Stimulated activated CD8-positive, alpha-beta memory T cell treated with anti-CD3 and anti-CD28 coated beads, Interleukin-4, amount 100 ng/mL, for 48 hours (primary cell): ENCODE data around the gene DDX25.
"Not testable (repeated sequence)": the region's sequence is repeated elsewhere in the genome, so short reads cannot be mapped to it uniquely, and the experiment has no call there.

Source experiments
- DNase-seq: peaks from one replicate; pipeline ENCODE4 v3.0.0-alpha.2; 2020

Gene DDX25

DNA sequence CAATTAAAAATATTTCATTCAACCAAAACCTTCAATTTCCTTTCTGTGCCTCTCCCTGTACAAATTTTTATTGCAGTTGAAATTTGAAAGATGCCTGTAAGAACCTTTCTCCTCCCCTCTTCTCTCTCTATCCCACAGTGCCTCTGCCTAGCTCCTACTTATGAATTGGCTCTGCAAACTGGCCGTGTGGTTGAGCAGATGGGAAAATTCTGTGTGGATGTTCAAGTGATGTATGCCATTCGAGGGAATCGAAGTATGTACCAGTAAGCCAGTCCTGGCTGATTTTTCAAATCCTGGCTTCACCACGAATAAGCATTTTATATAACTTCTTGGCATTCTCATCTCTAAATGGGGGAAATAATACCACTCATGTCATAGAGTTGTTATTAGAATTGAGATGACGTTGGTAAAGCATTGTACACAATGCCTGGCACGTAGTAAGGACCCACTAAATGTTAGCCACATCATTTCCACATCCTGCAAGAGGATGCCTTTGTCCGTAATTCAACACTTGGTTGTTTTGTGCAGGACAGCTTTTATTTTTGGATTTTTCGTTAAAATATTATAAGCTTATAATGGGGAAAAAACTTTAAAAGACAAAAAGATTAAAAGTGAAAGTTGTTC, 6.0 kb downstream of the DDX25 start:
- DNase-seq: no peak

DNA sequence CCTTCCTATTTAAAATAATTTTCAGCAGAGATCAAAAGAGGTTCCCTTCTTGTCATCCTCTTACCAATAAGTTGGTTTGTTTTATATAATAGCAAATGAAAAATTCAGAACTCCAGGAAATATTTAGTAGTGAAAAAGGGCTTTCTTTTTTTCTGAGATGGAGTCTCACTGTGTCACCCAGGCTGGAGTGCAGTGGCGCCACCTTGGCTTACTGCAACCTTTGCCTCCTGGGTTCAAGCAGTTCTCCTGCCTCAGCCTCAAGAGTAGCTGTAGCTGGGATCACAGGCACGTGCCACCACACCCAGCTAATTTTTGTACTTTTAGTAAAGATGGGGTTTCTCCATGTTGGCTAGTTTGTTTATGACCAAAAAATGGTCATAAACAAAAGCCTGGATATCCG, 10.3 kb downstream of the DDX25 start:
- not testable (repeated sequence) for DNase-seq

DNA sequence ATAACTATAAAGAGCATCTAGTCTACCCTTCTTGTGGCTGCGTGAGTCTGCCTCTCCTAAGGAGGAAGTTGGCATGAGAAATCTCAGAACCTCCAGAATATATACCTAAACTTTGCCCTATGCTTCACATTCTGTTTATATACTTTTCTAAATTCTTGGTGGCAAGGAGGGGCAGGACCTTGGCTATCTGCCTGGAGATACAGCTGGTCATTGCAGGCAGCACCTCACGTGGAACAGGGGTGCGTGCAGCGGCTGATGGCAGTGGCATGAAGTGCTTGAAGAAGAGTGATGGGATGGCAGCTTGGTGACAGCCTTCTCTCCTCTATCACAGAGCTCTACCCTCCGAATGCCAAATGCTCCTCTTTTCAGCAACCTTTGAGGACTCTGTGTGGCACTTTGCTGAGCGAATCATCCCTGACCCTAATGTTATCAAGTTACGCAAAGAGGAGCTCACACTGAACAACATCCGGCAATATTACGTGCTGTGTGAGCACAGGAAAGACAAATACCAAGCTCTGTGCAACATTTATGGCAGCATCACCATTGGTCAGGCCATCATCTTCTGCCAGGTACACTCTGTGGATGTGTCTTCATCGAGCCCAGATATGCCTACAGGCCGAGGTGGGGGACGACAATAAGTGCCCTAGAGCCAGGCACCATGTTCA, 12.5 kb downstream of the DDX25 start:
- no peak for DNase-seq

DNA sequence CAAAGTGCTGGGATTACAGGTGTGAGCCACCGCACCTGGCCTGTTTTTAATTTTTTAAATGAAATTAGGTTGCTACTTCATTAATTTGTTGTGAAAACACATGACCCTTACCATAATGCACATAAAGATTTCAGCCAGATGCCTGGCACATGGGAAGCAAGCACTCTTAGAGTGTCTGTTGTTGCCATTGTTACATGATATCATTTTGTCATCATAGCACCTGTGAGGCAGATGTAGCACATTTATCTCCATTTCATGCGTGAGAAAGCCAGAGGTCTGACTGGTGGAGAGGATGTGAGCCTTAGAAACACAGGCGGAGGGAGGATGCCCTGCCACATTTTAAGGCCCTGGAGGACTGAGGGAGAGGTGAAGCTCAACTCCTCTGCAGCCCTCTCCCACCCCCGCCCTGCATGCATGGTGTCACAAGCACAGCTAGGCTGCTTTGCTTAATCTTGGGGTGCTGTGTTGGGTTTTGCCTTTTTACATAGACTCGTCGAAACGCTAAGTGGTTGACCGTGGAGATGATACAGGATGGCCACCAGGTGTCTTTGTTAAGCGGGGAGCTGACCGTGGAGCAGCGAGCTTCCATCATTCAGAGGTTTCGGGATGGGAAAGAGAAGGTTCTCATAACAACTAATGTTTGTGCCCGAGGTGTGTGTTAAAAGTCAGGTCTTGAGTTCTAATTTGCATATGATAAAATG, 14.0 kb downstream of the DDX25 start:
- DNase-seq: no peak

DNA sequence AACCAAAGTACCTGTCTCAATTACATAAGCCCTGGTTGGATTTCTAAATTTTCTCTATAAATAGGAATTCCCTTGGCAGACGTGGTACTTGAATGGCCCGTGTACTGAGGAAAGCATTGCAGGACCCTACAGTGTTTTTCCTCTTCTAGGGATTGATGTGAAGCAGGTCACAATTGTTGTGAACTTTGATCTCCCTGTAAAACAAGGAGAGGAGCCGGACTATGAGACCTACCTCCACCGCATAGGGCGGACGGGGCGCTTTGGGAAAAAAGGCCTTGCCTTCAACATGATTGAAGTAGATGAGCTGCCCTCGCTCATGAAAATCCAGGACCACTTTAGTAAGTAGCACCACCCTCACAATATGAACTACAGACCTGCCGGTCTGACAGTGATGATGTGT, 16.7 kb downstream of the DDX25 start:
- no peak for DNase-seq

DNA sequence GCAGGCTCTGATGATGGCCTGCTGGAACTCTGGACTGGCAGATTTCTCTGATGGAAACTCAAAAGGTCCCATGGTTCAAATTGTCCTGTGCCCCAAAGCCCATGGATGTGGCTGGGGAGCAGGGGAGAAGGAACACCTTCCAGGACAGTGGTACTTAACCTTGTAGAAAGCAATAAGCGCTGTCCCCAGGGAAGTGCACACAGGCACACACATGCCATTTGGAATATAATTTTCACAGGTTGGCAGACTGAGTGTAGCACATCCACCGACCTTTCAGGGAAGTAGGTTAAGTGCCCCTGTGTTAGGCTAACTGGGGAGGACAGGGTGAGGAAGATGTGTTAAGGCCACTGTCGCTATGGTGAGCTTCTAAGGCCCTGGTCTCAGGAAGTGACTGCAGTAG, 17.8 kb downstream of the DDX25 start:
- DNase-seq: no peak

DNA sequence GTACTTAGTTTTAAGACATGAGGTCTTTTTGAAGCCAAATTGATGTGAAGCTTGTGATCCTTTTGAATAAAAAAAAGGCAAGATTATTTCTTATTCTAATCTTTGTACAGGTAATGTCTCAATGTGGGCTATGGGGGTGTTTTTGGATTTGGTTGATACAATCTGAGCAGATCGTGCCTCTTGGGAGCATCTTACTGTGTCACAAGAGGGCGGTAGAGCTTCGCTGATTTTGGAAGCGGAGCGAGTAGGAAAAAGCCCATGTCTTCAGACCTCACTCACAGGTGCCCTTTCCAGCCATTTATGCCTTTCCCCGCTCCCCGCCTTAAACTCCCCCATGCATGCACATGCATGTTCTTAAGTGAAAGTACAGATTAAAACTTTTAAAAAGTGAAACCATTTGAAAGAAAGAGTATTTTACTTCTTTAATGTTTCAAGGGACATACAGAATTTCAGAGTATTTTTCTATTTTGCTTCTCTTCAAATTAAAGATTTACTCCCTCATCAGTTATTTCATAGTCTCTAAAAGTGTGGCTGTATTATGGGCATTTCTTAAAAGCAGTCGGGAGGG, 18.8 kb downstream of the DDX25 start:
- DNase-seq: peak; percentile 71

DNA sequence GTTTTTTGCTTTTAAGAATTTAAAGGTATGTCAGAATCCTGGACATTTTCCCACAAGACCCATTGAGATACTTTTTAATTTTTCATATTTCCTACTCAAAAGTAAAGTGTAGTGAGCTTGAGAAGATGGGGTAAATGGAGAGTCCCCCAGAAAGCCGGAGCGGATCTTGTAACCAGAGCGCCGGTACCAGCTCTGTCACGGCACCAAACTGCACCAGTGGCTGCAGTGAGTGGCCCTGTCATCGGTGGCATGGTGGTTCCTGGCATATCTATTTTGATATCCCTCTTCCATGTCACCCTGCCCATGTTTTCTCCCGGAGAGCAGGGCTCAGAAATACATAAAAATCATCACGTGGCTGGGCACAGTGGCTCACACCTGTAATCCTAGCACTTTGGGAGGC, 19.3 kb downstream of the DDX25 start:
- no peak for DNase-seq

DNA sequence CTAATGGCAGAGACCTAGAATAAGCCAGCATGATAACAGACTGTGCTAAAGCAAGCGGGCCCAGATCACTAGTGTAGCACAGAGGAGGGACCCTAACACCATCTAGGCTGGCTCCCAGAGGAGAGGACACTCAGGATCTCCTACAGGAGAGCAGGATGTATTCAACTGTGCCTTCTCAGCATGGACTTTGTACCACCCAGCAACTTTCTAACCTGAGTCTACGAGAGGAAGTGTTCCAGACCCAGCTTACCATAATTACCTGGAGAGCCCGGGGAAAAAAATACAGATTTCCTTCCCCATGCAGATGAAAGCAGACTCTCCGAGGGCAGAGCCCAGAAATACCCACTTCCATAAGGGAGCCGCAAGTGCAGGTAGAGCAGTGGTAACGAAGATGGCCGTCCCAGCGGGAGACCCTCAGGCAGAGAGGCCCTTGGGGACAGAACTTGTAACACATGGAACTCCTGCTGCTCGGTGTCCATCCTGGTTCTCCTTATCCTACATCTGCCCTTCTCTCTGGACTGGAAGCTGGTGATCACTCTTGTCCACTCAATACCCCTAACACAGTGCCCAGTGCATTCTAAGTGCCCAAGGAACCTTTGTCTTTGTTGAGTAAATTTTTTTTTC, 20.2 kb downstream of the DDX25 start:
- DNase-seq: no peak

DNA sequence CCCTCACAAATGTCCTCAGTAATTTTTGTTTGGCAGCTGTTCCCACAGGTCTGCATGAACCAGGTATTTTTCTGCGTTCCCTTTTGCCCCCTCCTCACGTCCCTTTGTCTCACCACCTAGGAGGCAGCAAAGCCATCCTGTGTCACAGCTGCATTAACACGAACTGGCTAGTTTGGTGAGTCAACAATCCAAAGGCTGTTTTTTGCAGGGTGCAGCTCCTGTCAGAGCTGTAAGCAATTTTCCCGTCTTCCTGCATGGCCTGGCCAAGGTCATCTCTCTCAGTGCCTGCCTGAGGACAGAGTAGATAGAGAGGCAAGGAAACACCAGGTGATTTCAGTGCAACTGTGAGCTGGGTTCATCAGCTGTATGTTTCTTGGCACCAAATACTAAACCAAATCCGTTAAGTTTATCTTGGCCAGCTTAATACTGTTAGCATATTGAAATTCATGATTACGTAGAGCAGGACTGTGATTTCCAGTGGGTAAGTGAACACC, 21.0 kb downstream of the DDX25 start:
- DNase-seq: no peak

DNA sequence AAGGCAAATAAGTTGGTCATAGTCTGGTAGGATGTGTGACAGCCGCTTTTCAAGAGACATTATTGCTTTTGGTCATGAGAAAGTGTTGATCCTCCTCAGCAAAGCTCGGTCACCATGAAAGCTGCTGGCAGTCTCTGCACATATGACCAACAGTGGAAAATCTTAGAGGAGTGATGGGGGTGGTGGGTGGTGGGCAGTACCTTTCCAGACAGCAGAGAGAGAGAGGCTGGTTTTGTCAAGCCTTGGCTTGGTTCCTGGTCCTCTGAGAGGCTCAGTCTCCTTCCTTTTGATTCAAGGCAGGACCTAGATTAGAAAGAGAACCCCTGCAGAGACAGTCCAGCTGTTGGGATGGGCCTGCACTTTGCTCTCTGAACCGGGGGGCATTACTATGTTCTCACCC, 21.5 kb downstream of the DDX25 start:
- DNase-seq: no peak

DNA sequence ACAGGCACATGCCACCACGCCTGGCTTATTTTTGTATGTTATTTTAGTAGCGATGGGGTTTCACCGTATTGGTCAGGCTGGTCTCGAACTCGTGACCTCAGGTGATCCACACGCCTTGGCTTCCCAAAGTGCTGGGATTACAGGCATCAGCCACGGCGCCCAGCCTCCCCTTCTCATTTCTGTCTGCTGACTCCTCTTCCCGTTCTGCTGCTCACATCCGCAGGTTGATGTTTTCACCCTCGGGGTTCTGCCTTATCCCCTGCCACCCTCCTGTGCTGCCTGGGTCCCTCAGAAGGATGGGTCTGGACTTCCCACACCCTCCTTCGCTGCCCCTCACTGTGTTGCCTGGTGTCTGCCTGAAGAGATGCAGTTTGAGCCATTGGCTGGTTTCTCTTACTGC, 22.4 kb downstream of the DDX25 start:
- no peak for DNase-seq

DNA sequence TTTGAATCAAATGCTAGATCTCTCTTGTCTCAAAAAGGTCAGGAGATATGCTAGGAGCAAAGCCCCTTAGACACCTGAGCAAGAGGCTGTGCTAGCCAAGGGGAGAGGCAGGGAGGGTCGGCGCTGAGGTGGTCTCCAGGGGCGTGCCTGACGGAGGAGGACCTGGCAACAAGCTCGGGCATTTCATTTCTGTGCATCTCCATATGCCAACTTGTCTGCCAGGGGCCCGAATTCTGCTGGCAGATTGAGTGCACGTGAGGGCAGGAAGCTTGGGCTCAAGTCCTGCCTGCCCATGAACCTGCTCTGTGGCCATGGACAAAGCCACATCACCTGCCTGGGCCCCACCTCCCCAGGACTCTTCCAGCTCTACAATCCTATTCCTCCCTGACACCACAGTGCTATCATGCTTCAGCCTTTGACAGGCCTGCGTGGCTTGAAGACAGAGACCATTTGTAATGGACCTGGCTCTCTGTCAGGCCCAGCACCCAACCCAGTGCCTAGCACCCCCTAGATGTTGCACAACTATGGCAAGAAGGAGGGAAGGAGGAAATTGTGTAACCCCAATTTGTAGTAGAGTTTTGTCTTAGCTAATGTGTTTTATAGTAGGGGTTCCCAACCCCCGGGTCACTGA, 25.3 kb downstream of the DDX25 start:
- DNase-seq: no peak

DNA sequence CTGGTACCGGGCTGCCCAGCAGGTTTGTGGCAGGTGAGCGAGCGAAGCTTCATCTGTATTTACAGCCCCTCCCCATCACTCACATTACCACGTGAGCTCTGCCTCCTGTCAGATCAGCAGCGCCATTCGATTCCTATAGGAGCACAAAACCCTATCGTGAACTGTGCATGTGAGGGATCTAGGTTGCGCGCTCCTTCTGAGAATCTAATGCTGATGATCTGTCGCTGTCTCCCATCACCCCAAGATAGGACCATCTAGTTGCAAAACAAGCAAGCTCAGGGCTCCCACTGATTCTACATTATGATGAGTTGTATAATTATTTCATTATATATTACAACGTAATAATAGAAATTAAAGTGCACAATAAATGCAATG, 25.8 kb downstream of the DDX25 start:
- DNase-seq: no peak

DNA sequence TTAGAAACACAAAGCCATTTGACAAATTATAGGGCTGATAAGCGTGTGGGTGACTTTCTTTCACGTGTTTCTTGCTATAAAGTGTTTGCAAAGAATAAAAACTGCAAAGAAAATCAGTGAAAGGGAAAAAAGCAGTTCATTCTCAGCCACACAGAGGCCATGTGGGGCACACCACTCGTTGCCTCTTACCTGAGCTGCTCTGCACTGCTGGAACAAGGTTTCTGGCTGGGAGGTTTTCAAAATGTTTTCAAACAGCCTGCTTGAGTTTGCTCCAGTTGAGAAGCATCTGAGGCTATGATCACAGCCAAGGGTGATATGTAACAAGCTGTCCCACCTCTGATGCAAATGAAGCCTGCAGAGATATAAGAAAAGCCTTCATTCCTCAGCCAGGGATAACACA, 26.8 kb downstream of the DDX25 start:
- DNase-seq: no peak

DNA sequence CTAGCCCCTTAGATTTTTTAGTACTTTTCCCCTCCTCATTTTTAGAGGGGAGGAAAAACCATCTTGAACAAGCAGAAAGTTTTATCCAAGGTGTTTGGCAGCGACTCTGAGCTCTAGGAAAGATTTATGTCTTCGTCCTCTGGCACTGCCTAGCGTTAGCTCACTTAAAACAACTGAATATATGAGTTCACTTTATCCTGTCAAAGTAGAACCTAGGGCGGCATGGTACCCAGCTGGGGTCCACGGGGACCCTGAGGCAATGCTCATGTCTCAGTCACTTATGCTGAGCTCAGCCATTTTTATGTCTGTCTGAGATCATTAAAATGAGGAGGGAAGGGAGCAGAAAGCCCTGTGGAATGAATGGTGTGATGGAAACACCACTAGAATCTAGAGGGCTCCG, 27.4 kb downstream of the DDX25 start:
- DNase-seq: no peak

DNA sequence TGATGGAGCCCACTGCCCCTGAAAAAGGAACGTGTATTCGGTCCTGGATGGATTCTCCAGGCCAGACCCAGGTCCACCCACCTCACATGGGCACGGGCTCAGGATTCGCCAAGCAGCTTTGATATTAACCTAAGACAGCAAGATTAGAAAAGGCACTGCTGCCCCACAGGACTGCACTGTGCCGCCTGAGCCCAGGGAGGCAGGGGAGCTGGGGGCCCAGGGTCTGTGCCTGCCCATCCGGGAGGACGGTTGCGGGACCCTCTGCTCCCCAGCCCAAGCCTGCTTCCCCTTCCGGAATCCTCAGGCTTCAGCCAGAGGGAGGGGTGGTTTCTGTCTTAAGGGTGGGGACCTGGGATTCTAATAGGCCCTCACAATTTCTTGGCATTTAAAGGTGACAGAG, 28.0 kb downstream of the DDX25 start:
- peak; percentile 3 for DNase-seq

DNA sequence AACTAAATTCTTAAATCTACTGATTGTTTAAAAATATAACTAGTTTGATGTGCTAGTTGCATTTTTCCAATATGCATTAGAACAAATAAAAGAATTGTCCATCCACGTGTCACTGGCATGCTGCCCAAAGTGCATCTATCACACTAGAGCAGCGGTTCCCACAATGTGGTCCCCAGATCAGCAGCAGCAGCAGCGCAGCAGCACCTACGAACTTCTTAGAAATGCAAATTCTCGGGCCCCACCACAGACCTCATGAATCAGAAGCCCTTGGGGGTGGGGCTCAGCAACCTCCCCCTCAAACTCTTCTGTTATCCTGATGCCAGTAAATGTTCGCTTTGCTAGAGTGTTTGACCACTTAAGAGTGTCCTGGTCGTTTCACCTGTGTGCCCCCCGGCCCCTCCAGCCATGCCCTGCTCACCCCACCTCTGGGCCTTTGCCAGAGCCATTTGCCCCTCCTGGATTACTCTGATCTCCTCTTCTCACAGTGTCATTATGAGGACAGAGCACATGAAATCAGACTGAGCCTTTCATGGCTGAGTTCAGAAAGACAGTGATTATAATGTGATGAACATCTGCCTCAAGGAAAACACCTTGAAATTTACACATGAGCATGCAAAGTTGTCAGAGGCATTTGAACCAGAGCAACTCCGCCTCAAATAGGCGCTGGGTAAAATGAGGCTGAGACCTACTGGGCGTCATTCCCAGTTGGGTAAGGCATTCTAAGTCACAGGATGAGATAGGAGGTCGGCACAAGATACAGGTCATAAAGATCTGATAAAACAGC, 28.9 kb downstream of the DDX25 start:
- peak; percentile 65 for DNase-seq

DNA sequence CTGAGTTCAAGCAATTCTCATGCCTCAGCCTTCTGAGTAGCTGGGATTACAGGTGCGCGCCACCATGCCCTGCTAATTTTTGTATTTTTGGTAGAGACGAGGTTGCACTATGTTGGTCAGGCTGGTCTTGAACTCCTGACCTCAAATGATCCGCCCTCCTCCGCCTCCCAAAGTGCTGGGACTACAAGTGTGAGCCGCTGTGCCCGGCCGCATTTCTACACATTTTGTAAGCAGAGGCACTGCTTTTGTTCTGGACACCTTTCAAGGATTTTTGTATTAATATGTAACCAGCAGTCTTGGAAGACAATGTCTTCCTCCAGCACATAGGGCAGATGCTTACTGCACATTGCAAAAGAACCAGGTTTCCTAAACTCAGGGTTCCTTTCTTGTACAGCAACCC, 30.2 kb downstream of the DDX25 start:
- no peak for DNase-seq

DNA sequence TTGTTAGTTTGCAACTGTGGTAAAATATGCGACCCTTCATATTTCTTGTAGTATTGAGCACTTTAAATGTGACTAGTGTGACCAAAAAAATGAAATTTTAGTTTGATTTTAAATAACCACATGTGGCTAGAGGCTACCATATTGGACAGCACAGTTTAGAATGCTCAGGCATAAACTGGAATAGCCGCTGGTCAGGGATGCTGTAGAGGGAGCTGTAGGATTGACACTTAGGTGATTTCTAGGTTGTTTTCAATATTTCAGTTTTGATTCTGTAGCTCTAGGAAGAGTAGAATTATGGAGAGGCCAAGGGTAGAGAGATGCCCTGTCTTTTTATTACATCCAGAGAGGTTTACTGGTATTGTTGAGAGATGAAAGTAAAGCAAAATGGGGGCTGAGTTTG, 30.7 kb downstream of the DDX25 start:
- DNase-seq: no peak

DNA sequence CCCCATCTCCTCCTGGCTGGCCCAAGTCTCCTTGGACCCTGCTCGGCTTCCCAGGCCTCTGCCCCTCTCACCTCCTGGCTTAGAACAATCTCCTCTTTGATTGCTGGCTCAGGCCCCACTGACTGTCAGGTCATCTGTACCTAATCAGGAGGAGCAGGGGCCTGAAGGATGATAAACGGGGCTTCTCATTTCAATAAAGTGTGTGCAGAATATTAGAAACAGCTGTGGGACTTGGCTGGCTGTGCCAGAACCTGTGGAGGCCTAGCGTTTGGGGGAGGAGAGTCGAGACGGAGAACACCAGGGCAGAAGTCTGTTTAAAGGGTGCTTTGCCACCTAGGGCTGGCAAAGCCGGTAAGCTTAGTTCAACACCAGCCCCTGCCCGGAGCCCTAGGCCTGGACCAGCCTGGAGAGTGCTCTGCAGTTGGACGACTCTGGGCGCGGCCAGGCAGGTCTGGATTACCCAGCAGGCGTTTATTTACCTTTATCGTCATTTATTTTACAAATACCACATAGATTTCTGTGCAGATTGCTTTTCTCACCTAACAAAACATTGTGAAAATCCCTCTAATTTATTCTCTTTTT, 31.4 kb downstream of the DDX25 start:
- peak; percentile 14 for DNase-seq

DNA sequence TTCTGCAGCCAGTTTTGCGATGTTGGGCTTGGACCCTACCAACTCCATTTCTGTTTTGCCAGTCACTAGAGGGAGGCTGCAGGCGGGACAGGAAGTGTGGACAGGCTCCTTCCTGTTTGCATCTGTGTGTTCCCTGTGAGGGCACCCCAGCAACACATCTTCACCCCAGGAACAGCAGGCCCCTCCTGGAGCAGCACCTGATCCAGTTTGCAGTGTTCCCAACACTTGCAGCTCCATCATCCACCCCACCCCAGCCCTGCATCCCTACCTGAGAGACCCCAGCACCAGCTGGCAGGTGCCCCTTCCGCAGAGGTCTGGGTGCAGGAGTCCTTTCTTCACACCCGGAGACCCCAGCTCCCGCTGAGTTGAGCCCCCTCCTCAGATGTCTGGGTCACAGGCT, 34.1 kb downstream of the DDX25 start:
- peak; percentile 19 for DNase-seq
